B cell (primary cell): ENCODE results near the gene KRT12. TPM values are rescaled to one million over a fixed set of nuclear protein-coding genes. Genes with fewer than 3 reads are reported as not detected.
"Not testable (repeated sequence)": the region's sequence is repeated elsewhere in the genome, so short reads cannot be mapped to it uniquely, and the experiment has no call there.

ENCODE experiments used
- ATAC-seq: fragments of 200-7000 bp; cut with Tn5 transposase; one replicate; pipeline ENCODE4 v1.10.0; 2021; ENCODE audit warnings: low read depth, mild to moderate bottlenecking, moderate number of reproducible peaks, moderate library complexity
- CTCF ChIA-PET: fragments of 350-600 bp; sonication (Branson Sonifier 250); formaldehyde crosslinking; loops from one replicate; lab custom pipeline; 2021; ENCODE audit warnings: antibody characterized with exemption, inconsistent platforms; lab: Charles Lee
- POLR2A ChIA-PET: fragments of 350-600 bp; sonication (Branson Sonifier 250); formaldehyde crosslinking; loops from one replicate; lab custom pipeline; 2021; ENCODE audit warnings: antibody characterized with exemption; lab: Charles Lee
- DNase-seq: peaks from one replicate; pipeline ENCODE4 v3.0.0; 2013
- H2AFZ ChIP-seq: 2 replicates; pipeline ENCODE4 v1.6.1; 2012; ENCODE audit warnings: mild to moderate bottlenecking, low read depth, low read length; ENCODE audit not compliant: insufficient read depth, poor library complexity, severe bottlenecking
- H3K27ac ChIP-seq, 2 donors: 1 replicate in 1 of 2; 2 replicates in 1 of 2; pipeline ENCODE4 v1.5.1; 2012 to 2013; ENCODE audit warnings: low read length in 2 of 2, mild to moderate bottlenecking in 2 of 2, moderate library complexity in 1 of 2
- H3K27me3 ChIP-seq, 4 experiments: fragments of 200-600 bp in 1 of 4; sonication (generic) in 1 of 4; replicated peaks in 1 of 4; 1 replicate in 2 of 4; 2 replicates in 2 of 4; pipeline versions ENCODE4 v1.6.1 to v1.7.0; 2013 to 2016; ENCODE audit warnings: low read length in 3 of 4, mild to moderate bottlenecking in 2 of 4, mixed read lengths in 1 of 4, moderate library complexity in 1 of 4; ENCODE audit not compliant: insufficient read depth in 4 of 4, control insufficient read depth in 3 of 4; ENCODE audit errors: control extremely low read depth in 1 of 4
- H3K36me3 ChIP-seq, 2 experiments: replicated peaks in 1 of 2; 1 replicate in 1 of 2; 2 replicates in 1 of 2; pipeline versions ENCODE4 v1.6.1 to v1.7.1; 2013; ENCODE audit warnings: low read length in 1 of 2; ENCODE audit not compliant: insufficient read depth in 2 of 2, control insufficient read depth in 1 of 2; ENCODE audit errors: control extremely low read depth in 1 of 2, extremely low read depth in 1 of 2
- H3K4me1 ChIP-seq, 2 donors: fragments of 200-600 bp in 1 of 2; sonication (generic) in 1 of 2; 1 replicate in 1 of 2; 2 replicates in 1 of 2; pipeline versions ENCODE4 v1.5.1 to v1.6.1; 2013 to 2017; ENCODE audit warnings: low read length in 2 of 2; ENCODE audit not compliant: control insufficient read depth in 2 of 2, insufficient read depth in 2 of 2
- H3K4me2 ChIP-seq: replicated peaks from 2 replicates; pipeline ENCODE3; 2012; ENCODE audit warnings: mild to moderate bottlenecking, low read depth, low read length; ENCODE audit not compliant: poor library complexity, severe bottlenecking
- H3K4me3 ChIP-seq, 5 experiments: fragments of 200-600 bp in 1 of 5; sonication (generic) in 1 of 5; 1 replicate in 3 of 5; 2 replicates in 2 of 5; pipeline versions ENCODE4 v1.5.1 to v1.7.0; 2011 to 2016; ENCODE audit warnings: low read length in 4 of 5, mild to moderate bottlenecking in 4 of 5, low read depth in 2 of 5, control low read depth in 1 of 5, moderate library complexity in 1 of 5; ENCODE audit not compliant: insufficient read depth in 1 of 5; ENCODE audit errors: control extremely low read depth in 1 of 5, extremely low read depth in 1 of 5
- H3K79me2 ChIP-seq: fragments of 200-600 bp; sonication (generic); one replicate; pipeline ENCODE4 v1.6.0; 2016; ENCODE audit warnings: low read length; ENCODE audit not compliant: control insufficient read depth, insufficient read depth
- H3K9ac ChIP-seq: fragments of 200-600 bp; sonication (generic); 2 replicates; pipeline ENCODE4 v1.6.1; 2017; ENCODE audit warnings: mild to moderate bottlenecking, low read length, moderate library complexity
- H3K9me3 ChIP-seq, 3 donors: one replicate each; pipeline versions ENCODE4 v1.6.1 to v1.7.1; 2013; ENCODE audit warnings: low read length in 2 of 3; ENCODE audit not compliant: control insufficient read depth in 2 of 3, insufficient read depth in 1 of 3; ENCODE audit errors: control extremely low read depth in 1 of 3
- H4K20me1 ChIP-seq: 2 replicates; pipeline ENCODE4 v1.6.0; 2012; ENCODE audit warnings: mild to moderate bottlenecking, low read length; ENCODE audit not compliant: insufficient read depth, control insufficient read depth, poor library complexity, severe bottlenecking
- H3K27ac Mint-ChIP-seq: one replicate; pipeline ENCODE4 v1.8.0; 2021; ENCODE audit warnings: mixed read lengths
- H3K27me3 Mint-ChIP-seq: one replicate; pipeline ENCODE4 v1.8.0; 2021; ENCODE audit warnings: mixed read lengths
- H3K4me1 Mint-ChIP-seq: one replicate; pipeline ENCODE4 v1.8.0; 2021; ENCODE audit warnings: mixed read lengths
- H3K4me3 Mint-ChIP-seq: one replicate; pipeline ENCODE4 v1.8.0; 2021; ENCODE audit warnings: mixed read lengths
- H3K9me3 Mint-ChIP-seq: one replicate; pipeline ENCODE4 v1.8.0; 2022; ENCODE audit warnings: mixed read lengths; ENCODE audit not compliant: insufficient read depth
- EZH2 ChIP-seq: IDR thresholded peaks from 2 replicates; pipeline ENCODE4 v1.6.1; 2012; ENCODE audit warnings: borderline replicate concordance, low read depth, mild to moderate bottlenecking, moderate library complexity, low read length; ENCODE audit not compliant: insufficient read depth, poor library complexity, severe bottlenecking
- WGBS: methylation state at CpG from one replicate; pipeline ENCODE4 v1.1.5; 2013; ENCODE audit warnings: missing lambda C conversion rate; ENCODE audit not compliant: insufficient coverage; 5-methylcytosine and 5-hydroxymethylcytosine counted together
- intact Hi-C: fragments of 100-400 bp; cut with micrococcal nuclease; formaldehyde crosslinking; loops from one replicate; pipeline ENCODE4 v1.10.0; 2022
- polyA plus RNA-seq: library from polyadenylated mRNA; depleted of rRNA; stranded (reverse); fragments of >200 nt; gene quantifications from 2 replicates; pipeline ENCODE4 v1.2.3, GENCODE V29; 2012
- total RNA-seq, 2 donors: library from RNA; stranded (reverse); fragments of 120-200 nt in 1 of 2; gene quantifications; 1 replicate in 1 of 2; 2 replicates in 1 of 2; pipeline versions ENCODE4 v1.2.3 to v1.2.4, GENCODE V29; 2013 to 2022
- TF ChIP-seq, protein P1 (sequence below): fragments of 200-600 bp; IDR thresholded peaks from one replicate; pipeline ENCODE4 v1.8.0; 2022; ENCODE audit warnings: antibody characterized with exemption, mild to moderate bottlenecking

The KRT12 gene
- total and polyA plus RNA-seq, 2 donors (not counting 1 experiment from before 2014, with no cell fraction given) = not detected

DNA sequence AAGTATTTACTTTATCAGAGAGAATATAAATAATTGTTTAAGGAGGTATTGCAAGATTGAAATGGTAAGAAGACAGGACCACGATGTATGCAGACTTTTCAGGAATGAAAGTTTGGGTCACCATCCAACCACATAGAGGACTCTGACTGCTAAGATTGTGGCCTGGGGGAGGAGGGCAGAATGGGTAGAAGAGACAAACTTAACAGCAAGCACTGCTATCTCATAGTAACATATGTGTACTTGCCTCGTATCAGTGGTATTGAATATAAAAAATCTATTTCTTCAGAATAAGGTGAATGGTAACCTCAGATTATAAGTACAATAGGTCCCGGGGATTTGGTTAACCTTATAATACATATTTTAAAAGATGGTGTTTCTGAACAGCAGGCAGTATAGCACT is 50.5 kb downstream of the KRT12 start:
- H3K4me1 Mint-ChIP-seq = peaks cover 17% of the 10 kb centered on the region
- CTCF ChIA-PET = interaction anchor here (0.9 to 1.3 kb wide), 3 partner anchors 13 to 846 kb away, joined by 3 to 5 read pairs (median 3); no protein-coding TSS in a partner anchor
- intact Hi-C loops = loop anchor here (5.0 to 10.0 kb wide), 4 partner anchors 252 to 1366 kb away; partner anchors contain the start of genes CCR7, DNAJC7 and KCNH4

DNA sequence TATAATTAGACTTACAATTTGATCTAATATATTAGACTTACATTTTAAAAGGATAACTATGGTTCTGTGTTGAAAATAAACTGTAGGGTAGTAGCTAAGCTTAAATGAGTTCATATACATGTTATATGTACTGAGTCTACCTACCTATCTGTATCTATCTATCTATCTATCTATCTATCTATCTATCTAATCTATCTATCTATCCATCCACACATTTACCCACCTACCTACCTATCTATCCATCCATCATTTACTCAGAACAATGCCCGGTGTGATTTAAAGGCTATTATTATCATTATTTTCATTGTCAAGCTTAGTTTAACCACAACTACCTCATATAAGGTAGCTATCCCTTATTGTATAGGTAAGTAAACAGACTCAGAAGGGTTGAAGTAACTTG is 51.6 kb downstream of the KRT12 start:
- no peak overlapping the region for H3K4me3 ChIP-seq
- peaks cover 0 to 12% of the 10 kb centered on the region in 2 experiments for H3K36me3 ChIP-seq
- peaks cover 34% of the 10 kb centered on the region for H3K27me3 Mint-ChIP-seq
- intact Hi-C loops = loop anchor here (5.0 to 10.0 kb wide), 4 partner anchors 251 to 1367 kb away; partner anchors contain the start of genes CCR7, DNAJC7 and KCNH4
- peaks cover 17% of the 10 kb centered on the region for H3K4me1 Mint-ChIP-seq
- ChIA-PET CTCF (interaction anchor here (1.1 to 1.4 kb wide), 4 partner anchors 10 to 848 kb away, joined by 3 to 5 read pairs (median 4); no protein-coding TSS in a partner anchor), POLR2A (no interaction called here)
- H4K20me1 ChIP-seq = no peaks in the 10 kb centered on the region
- no CpG with 5 or more reads among the region's 1 CpG for WGBS
- DNase-seq (no peak), ATAC-seq (no peak)
- no peak overlapping the region for H3K4me3 Mint-ChIP-seq
- peaks cover 8 to 13% of the 10 kb centered on the region in 2 donors for H3K4me1 ChIP-seq
- no peak overlapping the region for H2AFZ ChIP-seq
- no peaks in the 10 kb centered on the region for H3K79me2 ChIP-seq
- TF ChIP-seq, protein P1, sequence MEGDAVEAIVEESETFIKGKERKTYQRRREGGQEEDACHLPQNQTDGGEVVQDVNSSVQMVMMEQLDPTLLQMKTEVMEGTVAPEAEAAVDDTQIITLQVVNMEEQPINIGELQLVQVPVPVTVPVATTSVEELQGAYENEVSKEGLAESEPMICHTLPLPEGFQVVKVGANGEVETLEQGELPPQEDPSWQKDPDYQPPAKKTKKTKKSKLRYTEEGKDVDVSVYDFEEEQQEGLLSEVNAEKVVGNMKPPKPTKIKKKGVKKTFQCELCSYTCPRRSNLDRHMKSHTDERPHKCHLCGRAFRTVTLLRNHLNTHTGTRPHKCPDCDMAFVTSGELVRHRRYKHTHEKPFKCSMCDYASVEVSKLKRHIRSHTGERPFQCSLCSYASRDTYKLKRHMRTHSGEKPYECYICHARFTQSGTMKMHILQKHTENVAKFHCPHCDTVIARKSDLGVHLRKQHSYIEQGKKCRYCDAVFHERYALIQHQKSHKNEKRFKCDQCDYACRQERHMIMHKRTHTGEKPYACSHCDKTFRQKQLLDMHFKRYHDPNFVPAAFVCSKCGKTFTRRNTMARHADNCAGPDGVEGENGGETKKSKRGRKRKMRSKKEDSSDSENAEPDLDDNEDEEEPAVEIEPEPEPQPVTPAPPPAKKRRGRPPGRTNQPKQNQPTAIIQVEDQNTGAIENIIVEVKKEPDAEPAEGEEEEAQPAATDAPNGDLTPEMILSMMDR = no peak
- no peak for TF ChIP-seq EZH2
- H3K9me3 ChIP-seq = peaks cover 0 to 4% (median 3%) of the 10 kb centered on the region in 3 donors
- H3K27ac ChIP-seq = no peak overlapping the region
- no peak overlapping the region for H3K9ac ChIP-seq
- no peak overlapping the region for H3K4me2 ChIP-seq
- peaks cover 6% of the 10 kb centered on the region for H3K9me3 Mint-ChIP-seq
- H3K27ac Mint-ChIP-seq = no peak overlapping the region
- H3K27me3 ChIP-seq = peaks cover 0 to 26% (median 16%) of the 10 kb centered on the region in 4 experiments

More for the DNA sequence above, 50.5 kb downstream of the KRT12 start:
- ATAC-seq (no peak), DNase-seq (no peak)
- H3K9me3 ChIP-seq = peaks cover 0 to 4% (median 3%) of the 10 kb centered on the region in 3 donors
- H3K9me3 Mint-ChIP-seq = peaks cover 6% of the 10 kb centered on the region
- no peaks in the 10 kb centered on the region for H3K79me2 ChIP-seq
- no peak overlapping the region for H3K27ac ChIP-seq
- POLR2A ChIA-PET = no interaction called here
- H3K36me3 ChIP-seq = peaks cover 0 to 12% of the 10 kb centered on the region in 2 experiments
- H3K27me3 Mint-ChIP-seq = peaks cover 29% of the 10 kb centered on the region
- H3K27ac Mint-ChIP-seq = no peak overlapping the region
- H3K27me3 ChIP-seq = peaks cover 0 to 16% (median 12%) of the 10 kb centered on the region in 4 experiments
- H2AFZ ChIP-seq = no peak overlapping the region
- no peak overlapping the region for H3K4me3 ChIP-seq
- no peak overlapping the region for H3K9ac ChIP-seq
- no peak overlapping the region for H3K4me3 Mint-ChIP-seq
- 100% methylated on average over 1 of the region's 3 CpGs for WGBS
- H3K4me2 ChIP-seq = no peak overlapping the region
- no peaks in the 10 kb centered on the region for H4K20me1 ChIP-seq
- no peak for TF ChIP-seq EZH2
- TF ChIP-seq, protein P1 = no peak
- peaks cover 8 to 13% of the 10 kb centered on the region in 2 donors for H3K4me1 ChIP-seq

DNA sequence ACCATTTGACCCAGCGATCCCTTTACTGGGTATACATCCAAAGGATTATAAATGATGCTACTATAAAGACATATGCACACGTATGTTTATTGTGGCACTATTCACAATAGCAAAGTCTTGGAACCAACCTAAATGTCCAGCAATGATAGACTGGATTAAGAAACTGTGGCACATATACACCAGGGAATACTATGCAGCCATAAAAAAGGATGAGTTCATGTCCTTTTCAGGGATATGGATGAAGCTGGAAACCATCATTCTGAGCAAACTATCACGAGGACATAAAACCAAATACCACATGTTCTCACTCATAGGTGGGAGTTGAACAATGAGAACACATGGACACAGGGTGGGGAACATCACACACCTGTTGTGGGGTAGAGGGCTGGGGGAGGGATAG is 52.4 kb downstream of the KRT12 start:
- H3K27me3 Mint-ChIP-seq = peaks cover 42% of the 10 kb centered on the region
- H3K4me3 ChIP-seq, H3K9me3 Mint-ChIP-seq, H3K27ac Mint-ChIP-seq, DNase-seq, ATAC-seq, H3K9me3 ChIP-seq, H3K79me2 ChIP-seq, H3K4me2 ChIP-seq, H3K4me3 Mint-ChIP-seq, POLR2A ChIA-PET, H2AFZ ChIP-seq, H4K20me1 ChIP-seq, H3K9ac ChIP-seq, H3K27ac ChIP-seq: not testable (repeated sequence)
- no CpG with 5 or more reads among the region's 3 CpGs for WGBS
- CTCF ChIA-PET = interaction anchor here (1.1 to 1.4 kb wide), 2 partner anchors 10 to 848 kb away, joined by 3 to 5 read pairs; no protein-coding TSS in a partner anchor
- peaks cover 13% of the 10 kb centered on the region for H3K4me1 Mint-ChIP-seq
- Histone ChIP-seq H3K4me1 (peaks cover 8 to 13% of the 10 kb centered on the region in 2 donors), H3K36me3 (peaks cover 0 to 12% of the 10 kb centered on the region in 2 experiments), H3K27me3 (peaks cover 0 to 29% (median 21%) of the 10 kb centered on the region in 4 experiments)
- intact Hi-C loops = loop anchor here (5.0 to 10.0 kb wide), 4 partner anchors 250 to 1368 kb away; partner anchors contain the start of genes CCR7, DNAJC7 and KCNH4
